HG02763 (cell line): ENCODE measurements around the gene PTGFR.

Experiments
- ATAC-seq: cut with Tn5 transposase; IDR thresholded peaks from one replicate; pipeline ENCODE4 v1.9.1; 2021; ENCODE audit warnings: mild to moderate bottlenecking, moderate library complexity; ENCODE audit not compliant: unreplicated experiment

Gene PTGFR

DNA sequence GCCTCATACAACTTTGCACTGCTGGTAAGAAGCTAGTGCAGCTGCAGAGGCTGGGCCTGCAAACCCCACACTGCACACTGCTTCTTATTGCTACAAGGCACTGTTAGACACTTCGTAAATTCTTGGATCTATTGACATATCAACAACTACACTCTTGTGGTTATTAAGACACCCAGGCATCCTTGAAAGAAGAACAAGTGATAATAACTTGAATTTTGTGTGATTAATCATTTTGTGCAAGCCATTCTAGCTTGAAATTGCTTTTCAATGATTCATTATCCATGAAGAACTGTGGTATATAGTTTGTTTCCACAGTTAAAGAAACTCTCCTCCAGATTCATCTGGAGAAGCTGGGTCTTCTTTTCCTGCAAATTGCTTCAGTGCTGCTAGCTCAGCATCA is 95.8 kb downstream of the PTGFR start:
- ATAC-seq = no peak

DNA sequence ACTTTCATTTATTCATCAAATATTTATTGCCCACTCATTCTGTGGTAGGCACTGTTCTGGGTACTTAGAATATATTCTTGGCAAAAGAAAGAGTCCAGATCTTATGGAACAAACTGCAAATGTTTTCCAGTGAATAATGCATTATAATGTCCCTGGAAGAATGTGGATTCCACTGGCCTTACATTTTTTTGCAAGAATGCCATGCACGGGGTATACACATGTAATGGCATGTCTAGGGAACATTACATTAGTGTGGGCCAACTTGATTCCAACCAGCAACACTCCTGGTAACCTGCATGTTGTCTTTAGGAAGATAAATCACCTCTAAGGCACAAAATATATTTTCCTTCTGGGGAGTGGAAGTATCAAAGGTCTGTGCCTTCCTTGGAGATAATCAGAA is 96.4 kb downstream of the PTGFR start:
- ATAC-seq = no peak
